HepG2 (cell line): ENCODE results near the gene CHIC2. TPM values are rescaled to one million over a fixed set of nuclear protein-coding genes. Genes with fewer than 3 reads are reported as not detected.

Experiments used
- ATF4 ChIP-seq, 2 experiments: fragments of 450-650 bp in 1 of 2; sonication (generic) in 1 of 2; formaldehyde crosslinking; IDR thresholded peaks; 2 replicates each; pipeline versions ENCODE4 v1.5.0 to v1.8.0; 2020 to 2022; ENCODE audit warnings: mild to moderate bottlenecking in 1 of 2, missing genetic modification reagents in 1 of 2
- GFI1 ChIP-seq: sonication (generic); formaldehyde crosslinking; IDR thresholded peaks from 2 replicates; pipeline ENCODE4 v1.5.0; 2020; ENCODE audit warnings: missing genetic modification reagents, mild to moderate bottlenecking, borderline replicate concordance
- KDM3A ChIP-seq: IDR thresholded peaks from 2 replicates; pipeline ENCODE4 v1.6.1; 2018; ENCODE audit warnings: low read depth, missing compliant biosample characterization
- NR1H2 ChIP-seq: sonication (generic); formaldehyde crosslinking; IDR thresholded peaks from 2 replicates; pipeline ENCODE4 v1.8.1; 2022; ENCODE audit warnings: low read depth, missing genetic modification reagents, borderline replicate concordance
- PAXIP1 ChIP-seq: sonication (generic); formaldehyde crosslinking; conservative IDR thresholded peaks from 2 replicates; pipeline ENCODE4 v1.4.0; 2020; ENCODE audit warnings: mild to moderate bottlenecking, missing genetic modification reagents, moderate library complexity
- PBX2 ChIP-seq: IDR thresholded peaks from 2 replicates; pipeline ENCODE4 v1.6.1; 2016; ENCODE audit warnings: control low read depth
- TIGD3 ChIP-seq: sonication (generic); formaldehyde crosslinking; IDR thresholded peaks from 2 replicates; pipeline ENCODE4 v1.5.1; 2020; ENCODE audit warnings: mild to moderate bottlenecking, missing genetic modification reagents, borderline replicate concordance
- TOE1 ChIP-seq: sonication (generic); formaldehyde crosslinking; IDR thresholded peaks from 2 replicates; pipeline ENCODE4 v1.4.0; 2020; ENCODE audit warnings: mild to moderate bottlenecking, missing genetic modification reagents
- ZBTB4 ChIP-seq: sonication (generic); formaldehyde crosslinking; IDR thresholded peaks from 2 replicates; pipeline ENCODE4 v1.4.0; 2020; ENCODE audit warnings: missing genetic modification reagents, mild to moderate bottlenecking, borderline replicate concordance
- ZNF24 ChIP-seq: fragments of 450-650 bp; IDR thresholded peaks from 2 replicates; pipeline ENCODE4 v1.6.1; 2017; ENCODE audit warnings: antibody characterized with exemption, mild to moderate bottlenecking
- ZNF414 ChIP-seq: sonication (generic); formaldehyde crosslinking; IDR thresholded peaks from 2 replicates; pipeline ENCODE4 v1.5.0; 2020; ENCODE audit warnings: missing genetic modification reagents
- ZNF496 ChIP-seq: sonication (generic); formaldehyde crosslinking; IDR thresholded peaks from 2 replicates; pipeline ENCODE4 v1.8.1; 2023; ENCODE audit warnings: mild to moderate bottlenecking, moderate library complexity, missing genetic modification reagents; ENCODE audit not compliant: insufficient replicate concordance
- ZNF709 ChIP-seq: sonication (generic); formaldehyde crosslinking; IDR thresholded peaks from 2 replicates; pipeline ENCODE4 v1.5.0; 2020; ENCODE audit warnings: mild to moderate bottlenecking, missing genetic modification reagents
- ZNF770 ChIP-seq: sonication (generic); formaldehyde crosslinking; IDR thresholded peaks from 2 replicates; pipeline ENCODE4 v1.5.0; 2020; ENCODE audit warnings: mild to moderate bottlenecking, missing genetic modification reagents
- polyA plus RNA-seq, 8 experiments: library from polyadenylated mRNA; depleted of rRNA in 3 of 8; stranded (reverse) in 7 of 8; unstranded in 1 of 8; fragments of >200 nt; fragmentation: Illumina TruSeq in 4 of 8; extraction: Trizol in 4 of 8; gene quantifications; 2 replicates each; pipeline versions ENCODE4 v1.2.1 to v1.2.3, GENCODE V29; 2011 to 2016; ENCODE audit warnings: low read depth in 4 of 8, missing spikeins in 1 of 8, mixed read lengths in 1 of 8; ENCODE audit not compliant: insufficient read depth in 1 of 8
- total RNA-seq, 5 experiments: library from RNA; depleted of rRNA; stranded (reverse); fragments of >200 nt; fragmentation: Illumina TruSeq; extraction: Trizol; gene quantifications; 2 replicates each; pipeline ENCODE4 v1.2.3, GENCODE V29; 2016; ENCODE audit warnings: low read depth in 1 of 5

The CHIC2 gene
- total and polyA plus RNA-seq, 2 of the 13 experiments (the other 11 are each of a cell fraction or from before 2014, with no cell fraction given) = 10.0 to 17.2 TPM

- TF ChIP-seq ZNF496 (CRISPR knock-in tag) (no peak), TOE1 (CRISPR knock-in tag) (no peak), PBX2 (CRISPR knock-in tag) (no peak), ZNF770 (CRISPR knock-in tag) (0 out of 2 replicates have a peak, but pooled peaks have one; percentile 19), ZBTB4 (no peak), NR1H2 (CRISPR knock-in tag) (no peak), ZNF414 (no peak), TIGD3 (CRISPR knock-in tag) (no peak), ZNF24 (no peak), ATF4 (CRISPR knock-in tag; IDR thresholded peaks at IDR 0.05) (no peak), KDM3A (CRISPR knock-in tag) (no peak), PAXIP1 (CRISPR knock-in tag) (no peak), GFI1 (0 out of 2 replicates have a peak, but pooled peaks have one; percentile 24), ZNF709 (CRISPR knock-in tag) (no peak)
Observed at GRCh38 chr4:54064317-54065111, at the start of gene CHIC2 (continued).
